Smooth muscle cell (in vitro differentiated cells): Measurements from ENCODE around the gene RAG1. TPM values are rescaled to one million over a fixed set of nuclear protein-coding genes. Genes with fewer than 3 reads are reported as not detected.

ENCODE experiments used
- DNase-seq: peaks from one replicate; lab custom pipeline; 2025; ENCODE audit not compliant: unreplicated experiment; lab: John Stamatoyannopoulos, UW
- H2AFZ ChIP-seq: fragments of 200-600 bp; sonication (generic); 2 replicates; pipeline ENCODE4 v1.6.0; 2016; ENCODE audit warnings: antibody characterized with exemption, low read depth, mild to moderate bottlenecking
- H3F3A ChIP-seq: fragments of 200-600 bp; sonication (generic); 2 replicates; pipeline ENCODE4 v1.6.0; 2017; ENCODE audit warnings: antibody characterized with exemption, low read depth
- H3K27ac ChIP-seq: fragments of 200-600 bp; sonication (generic); 2 replicates; pipeline ENCODE4 v1.5.1; 2016; ENCODE audit warnings: low read depth, mild to moderate bottlenecking
- H3K27me3 ChIP-seq: fragments of 200-600 bp; sonication (generic); 2 replicates; pipeline ENCODE4 v1.6.1; 2016; ENCODE audit warnings: low read depth, mild to moderate bottlenecking
- H3K36me3 ChIP-seq: fragments of 200-600 bp; sonication (generic); 2 replicates; pipeline ENCODE4 v1.5.1; 2016; ENCODE audit warnings: low read depth
- H3K4me1 ChIP-seq: fragments of 200-600 bp; sonication (generic); 2 replicates; pipeline ENCODE4 v1.5.1; 2016; ENCODE audit warnings: low read depth
- H3K4me2 ChIP-seq: fragments of 200-600 bp; sonication (generic); 2 replicates; pipeline ENCODE4 v1.6.0; 2016; ENCODE audit warnings: mild to moderate bottlenecking
- H3K4me3 ChIP-seq: fragments of 200-600 bp; sonication (generic); 2 replicates; pipeline ENCODE4 v1.5.1; 2016; ENCODE audit warnings: mild to moderate bottlenecking
- H3K79me2 ChIP-seq: fragments of 200-600 bp; sonication (generic); 2 replicates; pipeline ENCODE4 v1.6.0; 2016; ENCODE audit warnings: low read depth, mild to moderate bottlenecking
- H3K9ac ChIP-seq: fragments of 200-600 bp; sonication (generic); 2 replicates; pipeline ENCODE4 v1.6.0; 2016; ENCODE audit warnings: low read depth
- H3K9me3 ChIP-seq: fragments of 200-600 bp; sonication (generic); replicated peaks from 2 replicates; pipeline ENCODE4 v1.5.1; 2016; ENCODE audit warnings: low read depth
- H4K20me1 ChIP-seq: fragments of 200-600 bp; sonication (generic); 2 replicates; pipeline ENCODE4 v1.6.0; 2016; ENCODE audit warnings: low read depth
- WGBS: methylation state at CpG from one replicate; pipeline ENCODE4 v1.1.7; 2016; ENCODE audit warnings: low lambda C conversion rate; 5-methylcytosine and 5-hydroxymethylcytosine counted together
- polyA plus RNA-seq: library from polyadenylated mRNA; unstranded; fragments of >200 nt; fragmentation: Nextera tagmentation; extraction: Ambion mirVana; gene quantifications from 2 replicates; pipeline ENCODE4 v1.2.1, GENCODE V29; 2016
- total RNA-seq: library from RNA; depleted of rRNA; stranded (reverse); fragments of >200 nt; gene quantifications from 2 replicates; pipeline ENCODE4 v1.2.3, GENCODE V29; 2014
- TF ChIP-seq, protein P1 (sequence below): fragments of 200-600 bp; sonication (generic); IDR thresholded peaks from 2 replicates; pipeline ENCODE4 v1.5.1; 2017; ENCODE audit warnings: borderline replicate concordance, mild to moderate bottlenecking, antibody characterized with exemption; ENCODE audit not compliant: insufficient read depth, poor library complexity, severe bottlenecking

The RAG1 gene
- total and polyA plus RNA-seq, 2 experiments from 2014 or later, result 1.7 to 2.7 TPM

GRCh38 chr11:36608491-36609199 is 40.8 kb downstream of the RAG1 start:
- no peak for DNase-seq
- H3F3A ChIP-seq, result no peaks in the 10 kb centered on the region
- TF ChIP-seq, protein P1, sequence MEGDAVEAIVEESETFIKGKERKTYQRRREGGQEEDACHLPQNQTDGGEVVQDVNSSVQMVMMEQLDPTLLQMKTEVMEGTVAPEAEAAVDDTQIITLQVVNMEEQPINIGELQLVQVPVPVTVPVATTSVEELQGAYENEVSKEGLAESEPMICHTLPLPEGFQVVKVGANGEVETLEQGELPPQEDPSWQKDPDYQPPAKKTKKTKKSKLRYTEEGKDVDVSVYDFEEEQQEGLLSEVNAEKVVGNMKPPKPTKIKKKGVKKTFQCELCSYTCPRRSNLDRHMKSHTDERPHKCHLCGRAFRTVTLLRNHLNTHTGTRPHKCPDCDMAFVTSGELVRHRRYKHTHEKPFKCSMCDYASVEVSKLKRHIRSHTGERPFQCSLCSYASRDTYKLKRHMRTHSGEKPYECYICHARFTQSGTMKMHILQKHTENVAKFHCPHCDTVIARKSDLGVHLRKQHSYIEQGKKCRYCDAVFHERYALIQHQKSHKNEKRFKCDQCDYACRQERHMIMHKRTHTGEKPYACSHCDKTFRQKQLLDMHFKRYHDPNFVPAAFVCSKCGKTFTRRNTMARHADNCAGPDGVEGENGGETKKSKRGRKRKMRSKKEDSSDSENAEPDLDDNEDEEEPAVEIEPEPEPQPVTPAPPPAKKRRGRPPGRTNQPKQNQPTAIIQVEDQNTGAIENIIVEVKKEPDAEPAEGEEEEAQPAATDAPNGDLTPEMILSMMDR, result no peak

DNA sequence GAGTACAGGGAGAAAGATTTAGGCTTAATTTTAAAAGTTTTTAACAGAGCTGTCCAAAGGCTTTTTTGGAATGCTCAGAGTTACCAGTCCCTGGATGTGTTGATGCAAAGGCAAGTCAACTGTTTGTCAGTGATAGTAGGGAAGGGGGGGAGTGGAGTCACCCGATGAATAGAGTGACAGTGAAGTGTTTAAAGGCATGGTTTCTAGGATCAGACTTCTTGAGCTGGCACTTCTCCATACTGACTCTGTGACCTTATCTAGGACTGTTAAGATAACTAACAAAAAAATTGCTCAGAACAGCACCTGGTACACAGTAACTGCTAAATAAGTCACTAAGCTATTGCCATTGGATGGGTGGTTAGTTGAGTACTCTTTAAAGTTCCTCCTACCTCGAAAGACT is 41.6 kb downstream of the RAG1 start:
- no peaks in the 10 kb centered on the region for H3K9me3 ChIP-seq
- no peak overlapping the region for H2AFZ ChIP-seq
- H3K79me2 ChIP-seq, result no peaks in the 10 kb centered on the region
- WGBS, result 59% methylated on average over 2 of the region's 2 CpGs
- TF ChIP-seq, protein P1, result no peak
- H4K20me1 ChIP-seq, result no peaks in the 10 kb centered on the region
- no peaks in the 10 kb centered on the region for H3F3A ChIP-seq
- no peak overlapping the region for H3K27ac ChIP-seq
- no peaks in the 10 kb centered on the region for H3K27me3 ChIP-seq
- DNase-seq, result no peak
- H3K4me2 ChIP-seq, result no peak overlapping the region
- H3K36me3 ChIP-seq, result no peaks in the 10 kb centered on the region
- H3K9ac ChIP-seq, result no peak overlapping the region
- H3K4me1 ChIP-seq, result no peaks in the 10 kb centered on the region
- H3K4me3 ChIP-seq, result no peak overlapping the region

More at GRCh38 chr11:36608491-36609199, 40.8 kb downstream of the RAG1 start:
- Histone ChIP-seq H3K4me2 (no peak overlapping the region), H3K27me3 (no peaks in the 10 kb centered on the region), H3K79me2 (no peaks in the 10 kb centered on the region), H3K4me3 (no peak overlapping the region), H3K36me3 (no peaks in the 10 kb centered on the region), H2AFZ (no peak overlapping the region), H4K20me1 (no peaks in the 10 kb centered on the region), H3K4me1 (no peaks in the 10 kb centered on the region), H3K27ac (no peak overlapping the region), H3K9ac (no peak overlapping the region), H3K9me3 (no peaks in the 10 kb centered on the region)
- WGBS, result 96% methylated on average over 1 of the region's 1 CpG

GRCh38 chr11:36615826-36616225 is 48.0 kb downstream of the RAG1 start:
- no peak overlapping the region for H3K4me3 ChIP-seq
- H3K79me2 ChIP-seq, result no peaks in the 10 kb centered on the region
- no peaks in the 10 kb centered on the region for H3K27me3 ChIP-seq
- no peak overlapping the region for H3K9ac ChIP-seq
- no peaks in the 10 kb centered on the region for H3K36me3 ChIP-seq
- WGBS, result 63% methylated on average over 3 of the region's 3 CpGs
- TF ChIP-seq, protein P1, result no peak
- H3K4me2 ChIP-seq, result no peak overlapping the region
- H3K9me3 ChIP-seq, result no peaks in the 10 kb centered on the region
- no peak overlapping the region for H3K27ac ChIP-seq
- H3F3A ChIP-seq, result no peaks in the 10 kb centered on the region
- H3K4me1 ChIP-seq, result no peaks in the 10 kb centered on the region
- H4K20me1 ChIP-seq, result no peaks in the 10 kb centered on the region
- DNase-seq, result no peak
- no peak overlapping the region for H2AFZ ChIP-seq
